ENCODE results near the gene MAST3.

DNA sequence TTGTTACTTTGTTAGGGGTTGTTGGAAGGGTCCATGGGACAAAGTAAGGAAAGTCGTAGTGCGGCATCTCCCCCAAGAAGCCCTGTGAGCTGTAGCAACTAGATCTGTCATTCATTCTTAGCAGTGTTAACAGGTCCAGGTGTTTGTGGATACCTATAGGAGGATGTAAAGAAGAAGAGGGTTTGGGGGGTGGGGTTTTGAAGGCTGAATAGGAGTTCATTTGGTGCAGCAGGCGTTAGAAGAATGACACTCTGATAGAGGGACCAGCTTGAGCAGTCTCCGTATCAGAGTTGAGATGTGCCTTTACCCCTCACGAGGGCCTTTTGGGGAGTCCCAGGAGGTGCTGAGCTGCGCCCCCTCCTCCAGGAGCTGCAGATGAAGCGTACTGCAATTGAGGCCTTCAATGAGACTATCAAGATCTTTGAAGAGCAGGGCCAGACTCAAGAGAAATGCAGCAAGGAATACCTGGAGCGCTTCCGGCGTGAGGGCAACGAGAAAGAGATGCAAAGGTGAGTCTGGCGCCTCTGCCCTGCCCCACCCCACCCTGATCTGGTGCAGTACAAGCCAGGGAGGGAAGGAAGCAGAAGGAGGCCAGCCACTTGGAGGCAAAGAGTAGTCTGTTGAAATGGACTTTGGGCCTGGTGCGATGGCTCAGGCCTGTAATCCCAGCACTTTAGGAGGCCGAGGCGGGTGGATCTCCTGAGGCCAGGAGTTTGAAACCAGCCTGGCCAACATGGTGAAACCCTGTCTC is 68.4 kb downstream of the MAST3 start:
- TF ChIP-seq, protein P1, sequence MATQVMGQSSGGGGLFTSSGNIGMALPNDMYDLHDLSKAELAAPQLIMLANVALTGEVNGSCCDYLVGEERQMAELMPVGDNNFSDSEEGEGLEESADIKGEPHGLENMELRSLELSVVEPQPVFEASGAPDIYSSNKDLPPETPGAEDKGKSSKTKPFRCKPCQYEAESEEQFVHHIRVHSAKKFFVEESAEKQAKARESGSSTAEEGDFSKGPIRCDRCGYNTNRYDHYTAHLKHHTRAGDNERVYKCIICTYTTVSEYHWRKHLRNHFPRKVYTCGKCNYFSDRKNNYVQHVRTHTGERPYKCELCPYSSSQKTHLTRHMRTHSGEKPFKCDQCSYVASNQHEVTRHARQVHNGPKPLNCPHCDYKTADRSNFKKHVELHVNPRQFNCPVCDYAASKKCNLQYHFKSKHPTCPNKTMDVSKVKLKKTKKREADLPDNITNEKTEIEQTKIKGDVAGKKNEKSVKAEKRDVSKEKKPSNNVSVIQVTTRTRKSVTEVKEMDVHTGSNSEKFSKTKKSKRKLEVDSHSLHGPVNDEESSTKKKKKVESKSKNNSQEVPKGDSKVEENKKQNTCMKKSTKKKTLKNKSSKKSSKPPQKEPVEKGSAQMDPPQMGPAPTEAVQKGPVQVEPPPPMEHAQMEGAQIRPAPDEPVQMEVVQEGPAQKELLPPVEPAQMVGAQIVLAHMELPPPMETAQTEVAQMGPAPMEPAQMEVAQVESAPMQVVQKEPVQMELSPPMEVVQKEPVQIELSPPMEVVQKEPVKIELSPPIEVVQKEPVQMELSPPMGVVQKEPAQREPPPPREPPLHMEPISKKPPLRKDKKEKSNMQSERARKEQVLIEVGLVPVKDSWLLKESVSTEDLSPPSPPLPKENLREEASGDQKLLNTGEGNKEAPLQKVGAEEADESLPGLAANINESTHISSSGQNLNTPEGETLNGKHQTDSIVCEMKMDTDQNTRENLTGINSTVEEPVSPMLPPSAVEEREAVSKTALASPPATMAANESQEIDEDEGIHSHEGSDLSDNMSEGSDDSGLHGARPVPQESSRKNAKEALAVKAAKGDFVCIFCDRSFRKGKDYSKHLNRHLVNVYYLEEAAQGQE (IDR thresholded peaks at IDR 0.05; ENCODE audit: borderline replicate concordance) = no peak
- TF ChIP-seq, protein P2, sequence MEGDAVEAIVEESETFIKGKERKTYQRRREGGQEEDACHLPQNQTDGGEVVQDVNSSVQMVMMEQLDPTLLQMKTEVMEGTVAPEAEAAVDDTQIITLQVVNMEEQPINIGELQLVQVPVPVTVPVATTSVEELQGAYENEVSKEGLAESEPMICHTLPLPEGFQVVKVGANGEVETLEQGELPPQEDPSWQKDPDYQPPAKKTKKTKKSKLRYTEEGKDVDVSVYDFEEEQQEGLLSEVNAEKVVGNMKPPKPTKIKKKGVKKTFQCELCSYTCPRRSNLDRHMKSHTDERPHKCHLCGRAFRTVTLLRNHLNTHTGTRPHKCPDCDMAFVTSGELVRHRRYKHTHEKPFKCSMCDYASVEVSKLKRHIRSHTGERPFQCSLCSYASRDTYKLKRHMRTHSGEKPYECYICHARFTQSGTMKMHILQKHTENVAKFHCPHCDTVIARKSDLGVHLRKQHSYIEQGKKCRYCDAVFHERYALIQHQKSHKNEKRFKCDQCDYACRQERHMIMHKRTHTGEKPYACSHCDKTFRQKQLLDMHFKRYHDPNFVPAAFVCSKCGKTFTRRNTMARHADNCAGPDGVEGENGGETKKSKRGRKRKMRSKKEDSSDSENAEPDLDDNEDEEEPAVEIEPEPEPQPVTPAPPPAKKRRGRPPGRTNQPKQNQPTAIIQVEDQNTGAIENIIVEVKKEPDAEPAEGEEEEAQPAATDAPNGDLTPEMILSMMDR (IDR thresholded peaks at IDR 0.05; ENCODE audit: poor library complexity, severe bottlenecking) = no peak
- TF ChIP-seq TAF1 (IDR thresholded peaks at IDR 0.05; ENCODE audit: low read depth) (no peak), EP300 (conservative IDR thresholded peaks at IDR 0.05; ENCODE audit: poor library complexity, severe bottlenecking) (no peak)
